ENCODE results near the gene SLC35B2.

The SLC35B2 gene

GRCh38 chr6:44266347-44266746 is 9.0 kb upstream of the SLC35B2 start:
- DNase-seq = no peak

- no peak for DNase-seq
Measured at GRCh38 chr6:44265722-44266233, 8.4 kb upstream of the SLC35B2 start.

- DNase-seq = peak; percentile 95
Measured at GRCh38 chr6:44265007-44265721, 7.8 kb upstream of the SLC35B2 start, which contains the start of gene NFKBIE. NFKBIE (minus strand) TSS chr6:44265551; CDS start chr6:44265346, 205 bp downstream.

GRCh38 chr6:44264154-44265006 is 7.1 kb upstream of the SLC35B2 start:
- DNase-seq = peak; percentile 36

- peak; percentile 54 for DNase-seq
Measured at GRCh38 chr6:44263354-44264100, 6.2 kb upstream of the SLC35B2 start.

- DNase-seq = no peak
Measured at GRCh38 chr6:44262467-44263353, 5.4 kb upstream of the SLC35B2 start.

- no peak for DNase-seq
Measured at GRCh38 chr6:44261581-44261980, 4.3 kb upstream of the SLC35B2 start.

GRCh38 chr6:44260451-44261297 is 3.3 kb upstream of the SLC35B2 start:
- DNase-seq = no peak

GRCh38 chr6:44260011-44260410 is 2.7 kb upstream of the SLC35B2 start:
- DNase-seq = no peak

- no peak for DNase-seq
Measured at GRCh38 chr6:44258921-44259320, 1.6 kb upstream of the SLC35B2 start.

GRCh38 chr6:44258325-44258863 is 1.1 kb upstream of the SLC35B2 start:
- no peak for DNase-seq

- DNase-seq = no peak
Measured at GRCh38 chr6:44257753-44258324, 511 bp upstream of the SLC35B2 start.

- peak; percentile 34 for DNase-seq
Measured at GRCh38 chr6:44256775-44257024, 628 bp downstream of the SLC35B2 start.

GRCh38 chr6:44255871-44256774 is 1.2 kb downstream of the SLC35B2 start:
- DNase-seq = peak; percentile 36

GRCh38 chr6:44255105-44255808 is 2.1 kb downstream of the SLC35B2 start:
- peak; percentile 47 for DNase-seq

- DNase-seq = peak; percentile 43
Measured at GRCh38 chr6:44254191-44255104, 2.9 kb downstream of the SLC35B2 start.

GRCh38 chr6:44253307-44254101 is 3.8 kb downstream of the SLC35B2 start:
- peak; percentile 63 for DNase-seq
